ENCODE data around the gene PODN.

PODN gene

DNA sequence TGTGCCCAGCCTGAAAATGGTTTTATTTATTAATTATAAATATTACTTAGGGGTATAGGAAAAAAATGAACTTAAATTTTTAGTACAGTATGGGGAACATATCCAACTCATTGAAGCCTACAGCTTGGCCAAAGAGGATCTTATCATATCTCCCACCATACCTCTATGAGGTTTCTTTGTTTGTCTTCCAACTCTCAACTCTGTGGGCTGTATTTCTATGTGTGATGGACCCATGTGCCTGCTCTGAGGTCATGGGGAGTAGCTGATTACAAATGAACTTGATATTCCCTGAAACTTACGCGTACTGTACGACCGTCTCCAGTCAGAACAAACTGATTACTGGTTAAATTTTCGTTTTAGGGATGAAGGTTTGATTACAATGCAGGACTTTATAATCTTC, 41.4 kb upstream of the PODN start:
- Histone ChIP-seq H3K4me3 (ENCODE audit: low read depth, low read length) (no peak overlapping the region), H3K4me2 (ENCODE audit: low read length) (no peak overlapping the region), H3K27me3 (ENCODE audit: control insufficient read depth, insufficient read depth, low read length) (no peaks in the 10 kb centered on the region), H3K9ac (no peak overlapping the region), H2AFZ (no peak overlapping the region), H3K79me2 (no peaks in the 10 kb centered on the region), H3K9me3 (ENCODE audit: control insufficient read depth, low read length) (no peaks in the 10 kb centered on the region), H3K27ac (no peak overlapping the region), H3K36me3 (ENCODE audit: control insufficient read depth, insufficient read depth, low read length) (no peaks in the 10 kb centered on the region), H3K4me1 (no peaks in the 10 kb centered on the region)
- TF ChIP-seq, protein P1, sequence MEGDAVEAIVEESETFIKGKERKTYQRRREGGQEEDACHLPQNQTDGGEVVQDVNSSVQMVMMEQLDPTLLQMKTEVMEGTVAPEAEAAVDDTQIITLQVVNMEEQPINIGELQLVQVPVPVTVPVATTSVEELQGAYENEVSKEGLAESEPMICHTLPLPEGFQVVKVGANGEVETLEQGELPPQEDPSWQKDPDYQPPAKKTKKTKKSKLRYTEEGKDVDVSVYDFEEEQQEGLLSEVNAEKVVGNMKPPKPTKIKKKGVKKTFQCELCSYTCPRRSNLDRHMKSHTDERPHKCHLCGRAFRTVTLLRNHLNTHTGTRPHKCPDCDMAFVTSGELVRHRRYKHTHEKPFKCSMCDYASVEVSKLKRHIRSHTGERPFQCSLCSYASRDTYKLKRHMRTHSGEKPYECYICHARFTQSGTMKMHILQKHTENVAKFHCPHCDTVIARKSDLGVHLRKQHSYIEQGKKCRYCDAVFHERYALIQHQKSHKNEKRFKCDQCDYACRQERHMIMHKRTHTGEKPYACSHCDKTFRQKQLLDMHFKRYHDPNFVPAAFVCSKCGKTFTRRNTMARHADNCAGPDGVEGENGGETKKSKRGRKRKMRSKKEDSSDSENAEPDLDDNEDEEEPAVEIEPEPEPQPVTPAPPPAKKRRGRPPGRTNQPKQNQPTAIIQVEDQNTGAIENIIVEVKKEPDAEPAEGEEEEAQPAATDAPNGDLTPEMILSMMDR (IDR thresholded peaks at IDR 0.05): no peak

DNA sequence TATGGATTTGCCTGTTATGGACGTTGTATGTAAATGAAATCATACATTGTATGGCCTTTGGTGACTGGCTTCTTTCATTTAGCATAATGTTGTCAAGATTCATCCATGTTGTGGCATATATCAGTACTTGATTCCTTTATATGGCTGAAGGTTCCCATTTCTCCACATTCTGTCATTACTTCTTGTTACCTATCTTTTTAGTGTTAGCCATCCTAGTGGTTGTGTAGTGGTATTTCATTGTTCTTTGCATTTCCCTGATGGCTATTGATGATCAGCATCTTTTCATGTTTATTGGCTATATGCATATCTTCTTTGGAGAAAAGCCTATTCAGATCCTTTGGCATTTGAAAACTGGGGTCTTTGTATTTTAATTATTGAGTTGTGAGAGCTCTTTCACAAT, 39.8 kb upstream of the PODN start:
- no peaks in the 10 kb centered on the region for H3K36me3 ChIP-seq (ENCODE audit: control insufficient read depth, insufficient read depth, low read length)
- H3K4me3 ChIP-seq (ENCODE audit: low read depth, low read length): no peak overlapping the region
- H3K27me3 ChIP-seq (ENCODE audit: control insufficient read depth, insufficient read depth, low read length): no peaks in the 10 kb centered on the region
- no peak overlapping the region for H3K27ac ChIP-seq
- H3K79me2 ChIP-seq: no peaks in the 10 kb centered on the region
- H3K9ac ChIP-seq: no peak overlapping the region
- no peak overlapping the region for H3K4me2 ChIP-seq (ENCODE audit: low read length)
- TF ChIP-seq, protein P1 (IDR thresholded peaks at IDR 0.05): no peak
- no peaks in the 10 kb centered on the region for H3K4me1 ChIP-seq
- no peak overlapping the region for H2AFZ ChIP-seq
- H3K9me3 ChIP-seq (ENCODE audit: control insufficient read depth, low read length): no peaks in the 10 kb centered on the region

DNA sequence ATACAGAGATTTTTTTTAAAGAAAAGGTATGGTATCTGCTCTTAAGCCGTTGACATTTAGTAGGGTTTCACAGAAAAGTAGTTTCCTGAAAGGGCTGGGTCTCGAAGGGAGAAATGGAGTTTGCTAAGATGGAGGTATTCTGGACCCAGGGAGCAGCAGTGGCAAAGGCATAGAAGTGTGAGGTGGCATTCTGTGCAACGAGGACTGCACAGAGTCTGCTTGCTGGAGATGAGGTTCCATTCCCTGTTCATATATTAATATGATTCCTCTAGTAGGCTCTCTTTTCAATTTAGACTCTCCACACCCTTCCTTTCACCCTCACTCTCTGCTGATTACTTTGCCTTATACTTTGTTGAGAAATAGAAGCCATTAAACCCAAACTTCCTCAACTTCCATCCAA, 38.5 kb upstream of the PODN start:
- TF ChIP-seq, protein P1 (IDR thresholded peaks at IDR 0.05): no peak
- Histone ChIP-seq H3K27ac (no peak overlapping the region), H3K9me3 (ENCODE audit: control insufficient read depth, low read length) (no peaks in the 10 kb centered on the region), H3K36me3 (ENCODE audit: control insufficient read depth, insufficient read depth, low read length) (no peaks in the 10 kb centered on the region), H3K4me1 (no peaks in the 10 kb centered on the region), H3K9ac (no peak overlapping the region), H2AFZ (no peak overlapping the region), H3K4me2 (ENCODE audit: low read length) (no peak overlapping the region), H3K27me3 (ENCODE audit: control insufficient read depth, insufficient read depth, low read length) (no peaks in the 10 kb centered on the region), H3K79me2 (no peaks in the 10 kb centered on the region), H3K4me3 (ENCODE audit: low read depth, low read length) (no peak overlapping the region)

DNA sequence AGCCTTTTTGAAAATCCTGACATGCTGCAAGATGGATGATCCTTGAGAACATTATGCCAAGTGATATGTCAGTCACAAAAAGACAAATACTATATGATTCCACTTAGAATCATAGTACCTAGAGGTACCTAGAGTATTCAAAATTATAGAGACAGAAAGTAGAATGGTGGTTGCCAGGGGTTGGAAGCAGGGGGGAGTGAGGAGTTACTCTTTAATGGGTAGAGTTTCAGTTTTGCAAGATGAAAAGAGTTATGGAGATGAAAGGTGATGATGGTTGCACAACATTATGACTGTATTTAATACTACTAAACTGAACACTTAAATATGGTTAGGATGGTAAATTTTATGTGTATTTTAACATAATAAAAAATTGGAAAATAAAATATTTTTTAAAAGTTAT, 37.9 kb upstream of the PODN start:
- no peak overlapping the region for H3K27ac ChIP-seq
- H3K4me2 ChIP-seq (ENCODE audit: low read length): no peak overlapping the region
- no peaks in the 10 kb centered on the region for H3K27me3 ChIP-seq (ENCODE audit: control insufficient read depth, insufficient read depth, low read length)
- TF ChIP-seq, protein P1 (IDR thresholded peaks at IDR 0.05): no peak
- no peak overlapping the region for H3K4me3 ChIP-seq (ENCODE audit: low read depth, low read length)
- no peaks in the 10 kb centered on the region for H3K9me3 ChIP-seq (ENCODE audit: control insufficient read depth, low read length)
- H3K9ac ChIP-seq: no peak overlapping the region
- no peaks in the 10 kb centered on the region for H3K79me2 ChIP-seq
- no peaks in the 10 kb centered on the region for H3K36me3 ChIP-seq (ENCODE audit: control insufficient read depth, insufficient read depth, low read length)
- no peak overlapping the region for H2AFZ ChIP-seq
- no peaks in the 10 kb centered on the region for H3K4me1 ChIP-seq

DNA sequence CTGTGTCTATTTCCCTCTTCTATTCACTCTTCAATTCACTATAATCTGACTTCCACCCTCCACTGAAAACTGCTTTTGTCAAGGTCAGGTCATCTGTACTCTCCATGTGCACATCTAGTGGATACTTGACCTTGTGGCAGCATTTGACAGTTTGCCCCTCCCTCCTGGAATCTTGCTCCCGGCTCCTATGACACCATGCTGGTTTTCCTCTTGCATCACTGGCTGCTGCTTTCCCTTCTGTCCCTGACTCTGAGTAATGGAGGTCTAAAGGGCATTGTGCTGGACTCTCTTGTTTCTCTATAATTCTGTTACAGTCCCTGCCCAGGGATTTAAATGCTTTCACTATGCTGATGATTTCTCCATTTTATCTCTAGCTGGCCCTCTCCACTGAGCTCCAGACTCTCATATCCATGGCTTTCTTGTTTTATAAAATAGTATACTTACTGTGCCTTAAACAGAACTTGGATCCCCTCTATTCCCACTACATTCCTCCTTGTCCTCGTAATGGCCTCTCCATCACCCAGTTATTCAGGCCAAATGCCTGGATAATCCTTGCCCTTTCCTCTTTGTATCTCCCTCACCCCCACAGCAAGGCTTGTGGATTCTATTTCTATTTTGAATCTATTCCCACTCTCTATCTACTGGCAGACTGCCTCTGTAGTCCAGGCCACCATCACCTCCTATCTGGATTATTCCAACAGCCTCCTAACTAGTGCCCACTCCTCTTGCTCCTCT, 36.8 kb upstream of the PODN start:
- Histone ChIP-seq H3K27ac (no peak overlapping the region), H3K79me2 (no peaks in the 10 kb centered on the region), H3K9ac (no peak overlapping the region), H2AFZ (no peak overlapping the region), H3K9me3 (ENCODE audit: control insufficient read depth, low read length) (no peaks in the 10 kb centered on the region), H3K36me3 (ENCODE audit: control insufficient read depth, insufficient read depth, low read length) (no peaks in the 10 kb centered on the region), H3K4me2 (ENCODE audit: low read length) (no peak overlapping the region), H3K4me1 (no peaks in the 10 kb centered on the region), H3K27me3 (ENCODE audit: control insufficient read depth, insufficient read depth, low read length) (no peaks in the 10 kb centered on the region), H3K4me3 (ENCODE audit: low read depth, low read length) (no peak overlapping the region)
- TF ChIP-seq, protein P1 (IDR thresholded peaks at IDR 0.05): no peak

All from parathyroid adenoma (tissue), 2 donors.